ENCODE data around the gene CBX8. TPM values are rescaled to one million over a fixed set of nuclear protein-coding genes. Genes with fewer than 3 reads are reported as not detected.
A peak's percentile ranks its signal among the peaks of the same experiment; 100 is the strongest.

Gene CBX8
- total RNA-seq, 1 donor from 2014 or later: 16.0 TPM

GRCh38 chr17:79778504-79779083, 18.3 kb downstream of the CBX8 start:
- Mint-ChIP-seq H3K27me3 (peaks cover 17% of the 10 kb centered on the region), H3K36me3 (peaks cover 23% of the 10 kb centered on the region), H3K9me3 (no peaks in the 10 kb centered on the region), H3K27ac (peak overlapping the region; percentile 88), H3K4me3 (peak overlapping the region; percentile 95), H3K4me1 (ENCODE audit: unreplicated experiment) (peaks cover 45% of the 10 kb centered on the region)
- DNase-seq (ENCODE audit: extremely low spot score, unreplicated experiment): no peak
- TF ChIP-seq CTCF (conservative IDR thresholded peaks at IDR 0.05): peak; percentile 19

DNA sequence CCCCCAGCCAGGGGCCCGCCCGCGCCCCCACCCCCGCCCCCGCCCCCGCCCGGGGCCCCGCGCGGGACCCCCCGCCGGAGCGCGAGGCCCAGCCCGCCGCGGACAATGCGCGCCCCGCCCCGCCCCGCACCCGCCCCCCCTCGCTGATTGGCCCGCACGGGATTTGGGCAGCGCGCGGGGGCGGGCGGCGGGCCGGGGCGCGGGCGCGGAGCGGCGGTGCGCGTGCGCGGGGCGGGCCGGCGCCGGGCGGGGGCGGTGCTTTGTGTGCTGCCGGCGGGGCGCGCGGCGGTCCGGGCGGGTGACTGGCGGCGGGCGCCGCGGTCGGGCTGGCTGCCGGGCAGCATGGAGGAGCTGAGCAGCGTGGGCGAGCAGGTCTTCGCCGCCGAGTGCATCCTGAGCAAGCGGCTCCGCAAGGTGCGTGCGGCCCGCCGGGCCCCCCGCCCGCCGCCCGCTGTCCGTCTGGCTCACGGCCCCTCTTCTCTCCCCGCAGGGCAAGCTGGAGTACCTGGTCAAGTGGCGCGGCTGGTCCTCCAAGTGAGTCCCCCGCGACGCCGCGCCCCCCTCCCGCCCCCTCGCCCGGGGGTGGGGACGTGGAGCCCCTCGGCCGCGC, 18.9 kb downstream of the CBX8 start, which contains the start of gene CBX2:
TSS of gene CBX2 (plus strand) at position 255 of the 610 bp plus-strand sequence. CDS start at position 343, 88 bp downstream.
- peak within 1 kb of the TSS; percentile 88 for H3K27ac Mint-ChIP-seq
- H3K9me3 Mint-ChIP-seq: no peaks in the 10 kb centered on the region
- TF ChIP-seq CTCF (conservative IDR thresholded peaks at IDR 0.05): no peak
- H3K4me1 Mint-ChIP-seq (ENCODE audit: unreplicated experiment): peaks cover 45% of the 10 kb centered on the region
- H3K27me3 Mint-ChIP-seq: peaks cover 20% of the 10 kb centered on the region
- H3K36me3 Mint-ChIP-seq: peaks cover 23% of the 10 kb centered on the region
- DNase-seq (ENCODE audit: extremely low spot score, unreplicated experiment): peak; percentile 89
- peak within 1 kb of the TSS; percentile 95 for H3K4me3 Mint-ChIP-seq

GRCh38 chr17:79777120-79777893, 19.6 kb downstream of the CBX8 start:
- Mint-ChIP-seq H3K36me3 (peaks cover 17% of the 10 kb centered on the region), H3K4me1 (ENCODE audit: unreplicated experiment) (peaks cover 45% of the 10 kb centered on the region), H3K27ac (peak overlapping the region; percentile 62), H3K4me3 (peak overlapping the region; percentile 78), H3K9me3 (no peaks in the 10 kb centered on the region), H3K27me3 (peaks cover 21% of the 10 kb centered on the region)
- peak; percentile 68 for TF ChIP-seq CTCF (conservative IDR thresholded peaks at IDR 0.05)
- peak; percentile 80 for DNase-seq (ENCODE audit: extremely low spot score, unreplicated experiment)

- peak; percentile 44 for TF ChIP-seq CTCF (conservative IDR thresholded peaks at IDR 0.05)
- Mint-ChIP-seq H3K36me3 (peaks cover 17% of the 10 kb centered on the region), H3K4me3 (peak overlapping the region; percentile 78), H3K27ac (peak overlapping the region; percentile 62), H3K9me3 (no peaks in the 10 kb centered on the region), H3K4me1 (ENCODE audit: unreplicated experiment) (peaks cover 45% of the 10 kb centered on the region), H3K27me3 (peaks cover 21% of the 10 kb centered on the region)
- DNase-seq (ENCODE audit: extremely low spot score, unreplicated experiment): no peak
These were observed 20.3 kb downstream of the CBX8 start for GRCh38 chr17:79776376-79777119.

- H3K4me3 Mint-ChIP-seq: peak overlapping the region; percentile 44
- H3K27me3 Mint-ChIP-seq: peaks cover 21% of the 10 kb centered on the region
These were observed 21.2 kb downstream of the CBX8 start for GRCh38 chr17:79775632-79776031.

More at GRCh38 chr17:79775632-79776031, 21.2 kb downstream of the CBX8 start:
- Mint-ChIP-seq H3K4me1 (ENCODE audit: unreplicated experiment) (peaks cover 35% of the 10 kb centered on the region), H3K36me3 (peaks cover 11% of the 10 kb centered on the region), H3K9me3 (no peaks in the 10 kb centered on the region), H3K27ac (no peak overlapping the region)
- TF ChIP-seq CTCF (conservative IDR thresholded peaks at IDR 0.05): no peak
- no peak for DNase-seq (ENCODE audit: extremely low spot score, unreplicated experiment)
